Testis (tissue), 2 donors: Measurements from ENCODE around the gene PIGP.

Experiments
- POLR2A ChIP-seq: fragments of 450-650 bp; IDR thresholded peaks from one replicate; pipeline ENCODE4 v1.6.1; 2017; ENCODE audit warnings: antibody characterized with exemption, mild to moderate bottlenecking, moderate library complexity
- TF ChIP-seq, protein P1 (sequence below), 3 experiments: fragments of 450-650 bp in 2 of 3; fragments of 200-600 bp in 1 of 3; sonication (generic) in 1 of 3; IDR thresholded peaks; one replicate each; pipeline ENCODE4 v1.5.1; 2016 to 2019; ENCODE audit warnings: antibody characterized with exemption in 3 of 3, mild to moderate bottlenecking in 2 of 3, moderate library complexity in 1 of 3

DNA sequence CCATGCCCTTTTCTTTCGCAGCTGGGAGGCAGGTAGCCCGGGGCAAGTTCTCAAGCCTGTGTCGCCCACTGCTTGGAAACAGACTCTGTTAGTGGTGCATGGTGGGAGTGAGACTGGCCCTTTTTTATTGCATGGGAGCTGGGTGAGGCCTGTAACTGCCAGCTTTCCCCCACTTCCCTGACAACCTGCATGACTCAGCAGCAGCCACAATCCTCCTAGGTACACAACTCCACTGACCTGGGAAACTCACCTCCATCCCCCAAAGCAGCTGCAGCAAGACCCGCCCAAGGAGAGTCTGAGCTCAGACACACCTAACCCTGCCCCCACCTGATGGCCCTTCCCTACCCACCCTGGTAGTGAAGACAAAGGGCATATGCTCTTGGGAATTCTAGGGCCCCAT lies 25.8 kb downstream of the PIGP start:
- TF ChIP-seq, protein P1, sequence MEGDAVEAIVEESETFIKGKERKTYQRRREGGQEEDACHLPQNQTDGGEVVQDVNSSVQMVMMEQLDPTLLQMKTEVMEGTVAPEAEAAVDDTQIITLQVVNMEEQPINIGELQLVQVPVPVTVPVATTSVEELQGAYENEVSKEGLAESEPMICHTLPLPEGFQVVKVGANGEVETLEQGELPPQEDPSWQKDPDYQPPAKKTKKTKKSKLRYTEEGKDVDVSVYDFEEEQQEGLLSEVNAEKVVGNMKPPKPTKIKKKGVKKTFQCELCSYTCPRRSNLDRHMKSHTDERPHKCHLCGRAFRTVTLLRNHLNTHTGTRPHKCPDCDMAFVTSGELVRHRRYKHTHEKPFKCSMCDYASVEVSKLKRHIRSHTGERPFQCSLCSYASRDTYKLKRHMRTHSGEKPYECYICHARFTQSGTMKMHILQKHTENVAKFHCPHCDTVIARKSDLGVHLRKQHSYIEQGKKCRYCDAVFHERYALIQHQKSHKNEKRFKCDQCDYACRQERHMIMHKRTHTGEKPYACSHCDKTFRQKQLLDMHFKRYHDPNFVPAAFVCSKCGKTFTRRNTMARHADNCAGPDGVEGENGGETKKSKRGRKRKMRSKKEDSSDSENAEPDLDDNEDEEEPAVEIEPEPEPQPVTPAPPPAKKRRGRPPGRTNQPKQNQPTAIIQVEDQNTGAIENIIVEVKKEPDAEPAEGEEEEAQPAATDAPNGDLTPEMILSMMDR (IDR thresholded peaks at IDR 0.05), result no peak
- no peak for TF ChIP-seq POLR2A
